Dermis blood vessel endothelial cell (primary cell): ENCODE data around the gene ADSS1. TPM values are rescaled to one million over a fixed set of nuclear protein-coding genes. Genes with fewer than 3 reads are reported as not detected.

Experiments
- total RNA-seq: library from RNA; depleted of rRNA; stranded (reverse); fragments of >200 nt; gene quantifications from 2 replicates; pipeline ENCODE4 v1.2.3, GENCODE V29; 2014

ADSS1 gene
- total RNA-seq, 1 donor from 2014 or later: 2.2 TPM

Other genes starting within 250 kb of the ADSS1 start
- gene C14orf180, start 144.5 kb upstream of the ADSS1 start, total RNA-seq: not detected in 2 replicates
- gene TMEM179, start 119.5 kb upstream of the ADSS1 start, total RNA-seq: not detected in 2 replicates
- gene INF2, start 34.6 kb upstream of the ADSS1 start, total RNA-seq: 53.6 and 126 TPM in 2 replicates
- 115 and 214 TPM in 2 replicates for gene SIVA1, start 28.9 kb downstream of the ADSS1 start, total RNA-seq
- gene AKT1, start 71.5 kb downstream of the ADSS1 start, total RNA-seq: 163 and 236 TPM in 2 replicates
- 5.1 and 7.0 TPM in 2 replicates for gene ZBTB42, start 76.9 kb downstream of the ADSS1 start, total RNA-seq
- gene CEP170B, start 141.0 kb downstream of the ADSS1 start, total RNA-seq: 9.0 and 12.3 TPM in 2 replicates
- gene PLD4, start 200.7 kb downstream of the ADSS1 start, total RNA-seq: under 0.01 and 0.05 TPM in 2 replicates